OCI-LY7 (cell line): Measurements from ENCODE around the gene INS. TPM values are rescaled to one million over a fixed set of nuclear protein-coding genes. Genes with fewer than 3 reads are reported as not detected.

Experiments used
- BruUV-seq: library from RNA; stranded (reverse); fragments of 400-500 nt; replicated peaks from 2 replicates; lab custom pipeline; 2021; lab: Mats Ljungman, UMichigan
- CTCF ChIA-PET: fragments of 300-600 bp; sonication (Branson Sonifier 250); formaldehyde crosslinking; loops from one replicate; lab custom pipeline; 2022; ENCODE audit warnings: antibody characterized with exemption; ENCODE audit not compliant: unreplicated experiment; lab: Charles Lee
- POLR2A ChIA-PET: fragments of 300-600 bp; sonication (Branson Sonifier 250); formaldehyde crosslinking; loops from one replicate; lab custom pipeline; 2022; ENCODE audit warnings: antibody characterized with exemption; lab: Charles Lee
- DNase-seq: peaks from one replicate; pipeline ENCODE4 v3.0.0-alpha.2; 2015; ENCODE audit warnings: low spot score
- H2AFZ ChIP-seq: fragments of 200-600 bp; sonication (generic), shearing (Covaris generic); 2 replicates; pipeline ENCODE4 v1.6.1; 2014; ENCODE audit warnings: mild to moderate bottlenecking, antibody characterized with exemption, low read length, moderate library complexity
- H3K27ac ChIP-seq: fragments of 200-600 bp; sonication (generic); 2 replicates; pipeline ENCODE4 v1.5.1; 2014; ENCODE audit warnings: mixed run types, low read depth, mild to moderate bottlenecking, moderate library complexity, low read length, inconsistent platforms; ENCODE audit not compliant: poor library complexity, severe bottlenecking
- H3K36me3 ChIP-seq: fragments of 200-600 bp; sonication (generic); 2 replicates; pipeline ENCODE4 v1.6.1; 2014; ENCODE audit warnings: mild to moderate bottlenecking, antibody characterized with exemption, low read length, moderate library complexity, mixed read lengths; ENCODE audit not compliant: insufficient read depth
- H3K4me1 ChIP-seq: fragments of 200-600 bp; sonication (generic); 2 replicates; pipeline ENCODE4 v1.5.1; 2014; ENCODE audit warnings: mild to moderate bottlenecking, low read length; ENCODE audit not compliant: insufficient read depth, poor library complexity, severe bottlenecking
- H3K4me2 ChIP-seq: fragments of 200-600 bp; sonication (generic); 2 replicates; pipeline ENCODE4 v1.6.1; 2014; ENCODE audit warnings: mild to moderate bottlenecking, low read length
- H3K4me3 ChIP-seq: fragments of 200-600 bp; sonication (generic); 2 replicates; pipeline ENCODE4 v1.5.1; 2014; ENCODE audit warnings: mild to moderate bottlenecking, low read depth, low read length; ENCODE audit not compliant: poor library complexity, severe bottlenecking
- H3K79me2 ChIP-seq: fragments of 200-600 bp; sonication (generic); 2 replicates; pipeline ENCODE4 v1.6.1; 2016; ENCODE audit warnings: low read depth, mild to moderate bottlenecking, low read length, moderate library complexity, mixed read lengths; ENCODE audit not compliant: insufficient read depth
- H3K9me2 ChIP-seq: fragments of 200-600 bp; sonication (generic); 2 replicates; pipeline ENCODE4 v1.6.1; 2016; ENCODE audit warnings: mild to moderate bottlenecking, low read length, mixed read lengths; ENCODE audit not compliant: insufficient read depth
- H3K9me3 ChIP-seq: fragments of 200-600 bp; sonication (generic); 2 replicates; pipeline ENCODE4 v1.6.1; 2014; ENCODE audit warnings: mild to moderate bottlenecking, mixed run types, low read length, mixed read lengths
- H4K20me1 ChIP-seq: fragments of 200-600 bp; sonication (generic); 2 replicates; pipeline ENCODE4 v1.6.1; 2014; ENCODE audit warnings: mild to moderate bottlenecking, antibody characterized with exemption, low read length, moderate library complexity, mixed read lengths; ENCODE audit not compliant: insufficient read depth
- CTCF ChIP-seq: fragments of 200-600 bp; sonication (generic); conservative IDR thresholded peaks from 2 replicates; pipeline ENCODE4 v1.5.1; 2014; ENCODE audit warnings: mild to moderate bottlenecking, antibody characterized with exemption, low read length, moderate library complexity, mixed read lengths
- EZH2phosphoT487 ChIP-seq: fragments of 200-600 bp; sonication (generic); IDR thresholded peaks from 2 replicates; pipeline ENCODE4 v1.6.1; 2018; ENCODE audit warnings: low read depth, borderline replicate concordance, mild to moderate bottlenecking, mixed run types, antibody characterized with exemption, low read length, moderate library complexity, mixed read lengths
- intact Hi-C: fragments of 100-400 bp; cut with micrococcal nuclease; formaldehyde crosslinking; loops from one replicate; pipeline ENCODE4 v1.10.0; 2022; ENCODE audit not compliant: unreplicated experiment
- total RNA-seq, 2 experiments: library from RNA; depleted of rRNA in 1 of 2; stranded (reverse); fragments of >200 nt in 1 of 2; shearing (Covaris generic) in 1 of 2; gene quantifications; 2 replicates each; pipeline ENCODE4 v1.2.3, GENCODE V29; 2014 to 2022

The INS gene
- total RNA-seq, 2 experiments from 2014 or later, result not detected

GRCh38 chr11:2172676-2173075, 11.7 kb upstream of the INS start:
- POLR2A ChIA-PET, result no interaction called here
- no peaks in the 10 kb centered on the region for H3K36me3 ChIP-seq
- no peak overlapping the region for H2AFZ ChIP-seq
- no peaks in the 10 kb centered on the region for H3K79me2 ChIP-seq
- no peak for DNase-seq
- no peaks in the 10 kb centered on the region for H4K20me1 ChIP-seq
- TF ChIP-seq EZH2phosphoT487 (no peak), CTCF (no peak)
- no peaks in the 10 kb centered on the region for H3K9me2 ChIP-seq
- BruUV-seq, result no TSS peak
- no peak overlapping the region for H3K4me2 ChIP-seq
- H3K9me3 ChIP-seq, result no peaks in the 10 kb centered on the region
- no peaks in the 10 kb centered on the region for H3K4me1 ChIP-seq
- no peak overlapping the region for H3K27ac ChIP-seq
- CTCF ChIA-PET, result no interaction called here
- H3K4me3 ChIP-seq, result no peak overlapping the region
- intact Hi-C loops, result loop anchor here (5.0 kb wide), 1 partner anchor 465 kb away; no protein-coding TSS in a partner anchor

- CTCF ChIA-PET, result no interaction called here
Measured at GRCh38 chr11:2171591-2172003, 10.6 kb upstream of the INS start, which contains the start of gene TH. Gene TH, minus strand, starts transcription at chr11:2171815. Its CDS starts 29 bp downstream, at chr11:2171786.

More at GRCh38 chr11:2171591-2172003, 10.6 kb upstream of the INS start, which contains the start of gene TH:
- Histone ChIP-seq H3K9me3 (no peaks in the 10 kb centered on the region), H3K36me3 (no peaks in the 10 kb centered on the region), H2AFZ (no peak within 1 kb of the TSS), H3K79me2 (no peaks in the 10 kb centered on the region), H3K4me2 (no peak within 1 kb of the TSS), H4K20me1 (no peaks in the 10 kb centered on the region), H3K9me2 (no peaks in the 10 kb centered on the region), H3K4me1 (no peaks in the 10 kb centered on the region), H3K4me3 (no peak within 1 kb of the TSS), H3K27ac (no peak within 1 kb of the TSS)
- no peak for DNase-seq
- POLR2A ChIA-PET, result no interaction called here
- TF ChIP-seq CTCF, result no peak
- no peak for TF ChIP-seq EZH2phosphoT487
- BruUV-seq, result no TSS peak
- intact Hi-C loops, result loop anchor here (5.0 kb wide), 1 partner anchor 464 kb away; no protein-coding TSS in a partner anchor
